ENCODE measurements around the gene BTBD9. TPM values are rescaled to one million over a fixed set of nuclear protein-coding genes. Genes with fewer than 3 reads are reported as not detected.

The BTBD9 gene
- total RNA-seq, 4 donors from 2014 or later = 5.5 to 14.1 (median 6.3) TPM

DNA sequence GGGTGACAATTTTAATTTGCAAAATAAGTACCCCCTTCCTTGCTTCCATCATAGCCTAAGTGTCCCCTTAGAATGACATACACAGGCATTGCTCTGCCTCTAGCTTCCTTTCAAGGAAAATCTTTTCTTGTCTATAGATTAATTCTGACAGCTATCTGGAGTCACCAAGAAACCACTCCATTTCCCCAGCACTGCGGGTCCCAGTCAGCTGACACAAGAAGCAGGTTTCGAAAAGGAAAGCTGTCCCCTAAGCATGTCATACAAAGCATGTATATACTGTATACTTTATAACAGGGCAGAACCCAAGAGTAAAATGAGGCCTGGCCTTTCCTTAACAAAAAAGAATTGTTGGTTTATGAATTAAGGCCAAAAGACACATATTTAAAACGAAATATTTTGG is 273.5 kb downstream of the BTBD9 start:
- TF ChIP-seq POLR2A (IDR thresholded peaks at IDR 0.05) = no peak
- TF ChIP-seq, protein P1, sequence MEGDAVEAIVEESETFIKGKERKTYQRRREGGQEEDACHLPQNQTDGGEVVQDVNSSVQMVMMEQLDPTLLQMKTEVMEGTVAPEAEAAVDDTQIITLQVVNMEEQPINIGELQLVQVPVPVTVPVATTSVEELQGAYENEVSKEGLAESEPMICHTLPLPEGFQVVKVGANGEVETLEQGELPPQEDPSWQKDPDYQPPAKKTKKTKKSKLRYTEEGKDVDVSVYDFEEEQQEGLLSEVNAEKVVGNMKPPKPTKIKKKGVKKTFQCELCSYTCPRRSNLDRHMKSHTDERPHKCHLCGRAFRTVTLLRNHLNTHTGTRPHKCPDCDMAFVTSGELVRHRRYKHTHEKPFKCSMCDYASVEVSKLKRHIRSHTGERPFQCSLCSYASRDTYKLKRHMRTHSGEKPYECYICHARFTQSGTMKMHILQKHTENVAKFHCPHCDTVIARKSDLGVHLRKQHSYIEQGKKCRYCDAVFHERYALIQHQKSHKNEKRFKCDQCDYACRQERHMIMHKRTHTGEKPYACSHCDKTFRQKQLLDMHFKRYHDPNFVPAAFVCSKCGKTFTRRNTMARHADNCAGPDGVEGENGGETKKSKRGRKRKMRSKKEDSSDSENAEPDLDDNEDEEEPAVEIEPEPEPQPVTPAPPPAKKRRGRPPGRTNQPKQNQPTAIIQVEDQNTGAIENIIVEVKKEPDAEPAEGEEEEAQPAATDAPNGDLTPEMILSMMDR (IDR thresholded peaks at IDR 0.05 in 4 of 5, conservative IDR thresholded peaks at IDR 0.05 in 1 of 5) = no peak
- no peak for DNase-seq
- no peak for ATAC-seq
- H3K4me1 ChIP-seq = peaks cover 25 to 27% of the 10 kb centered on the region in 2 donors
- in situ Hi-C loops (cut with MboI; ENCODE audit: low sequenced_read_pairs in 4 of 4) (no loop called here), intact Hi-C loops (cut with DNase I; ENCODE audit: low total_unique reads) (no loop called here)
- H3K27ac ChIP-seq = no peak overlapping the region
- H3K9me3 ChIP-seq = no peaks in the 10 kb centered on the region
- H3K27me3 ChIP-seq = no peaks in the 10 kb centered on the region
- H3K36me3 ChIP-seq = no peaks in the 10 kb centered on the region
- no peak overlapping the region for H3K4me3 ChIP-seq

DNA sequence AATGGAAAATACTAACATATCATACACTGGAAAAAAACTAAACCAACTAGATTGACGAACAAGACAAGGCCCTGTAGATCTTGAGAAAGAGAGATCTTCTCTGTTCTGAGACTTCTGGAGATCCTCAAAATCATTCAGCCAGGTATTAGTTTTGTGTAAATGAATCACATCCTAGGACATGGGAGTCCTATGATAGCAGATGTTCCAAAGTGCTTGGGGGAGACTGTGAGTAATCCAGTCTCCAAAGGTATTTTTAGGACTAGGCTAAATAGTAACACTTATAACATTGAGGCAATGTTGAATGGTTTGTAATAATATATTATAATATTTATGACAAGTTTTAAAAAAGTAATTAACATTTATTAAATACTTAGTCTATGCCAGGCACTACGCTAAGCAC is 275.0 kb downstream of the BTBD9 start:
- Histone ChIP-seq H3K4me1 (peaks cover 12 to 13% of the 10 kb centered on the region in 2 donors), H3K27me3 (no peaks in the 10 kb centered on the region), H3K36me3 (no peaks in the 10 kb centered on the region), H3K27ac (no peak overlapping the region), H3K9me3 (no peaks in the 10 kb centered on the region), H3K4me3 (no peak overlapping the region)
- DNase-seq (no peak), ATAC-seq (peak in 1 of 2 donors; percentile 52)
- in situ Hi-C loops (cut with MboI; ENCODE audit: low sequenced_read_pairs in 4 of 4) (no loop called here), intact Hi-C loops (cut with DNase I; ENCODE audit: low total_unique reads) (no loop called here)
- TF ChIP-seq, protein P1 (IDR thresholded peaks at IDR 0.05 in 4 of 5, conservative IDR thresholded peaks at IDR 0.05 in 1 of 5) = no peak
- no peak for TF ChIP-seq POLR2A (IDR thresholded peaks at IDR 0.05)

DNA sequence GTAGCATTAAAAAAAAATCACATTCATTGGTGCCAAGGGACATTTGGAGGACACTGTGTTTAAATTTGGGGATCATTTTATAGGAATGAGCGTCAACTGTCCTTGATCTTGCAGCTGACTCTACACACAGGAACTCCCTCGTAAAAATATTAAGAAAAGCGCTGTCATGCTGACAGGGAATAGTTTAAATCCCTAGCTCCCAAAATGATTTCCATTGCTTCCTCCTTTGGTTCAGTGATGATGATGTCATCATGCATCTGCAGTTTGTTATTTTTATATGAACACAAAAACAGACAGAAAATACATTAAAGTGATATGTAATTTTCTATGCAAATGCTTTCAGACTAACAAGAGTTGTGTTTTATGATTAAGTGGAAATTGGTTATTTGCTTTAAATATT is 275.6 kb downstream of the BTBD9 start:
- Histone ChIP-seq H3K4me1 (peaks cover 10 to 12% of the 10 kb centered on the region in 2 donors), H3K27me3 (no peaks in the 10 kb centered on the region), H3K36me3 (no peaks in the 10 kb centered on the region), H3K9me3 (no peaks in the 10 kb centered on the region), H3K4me3 (no peak overlapping the region), H3K27ac (no peak overlapping the region)
- TF ChIP-seq, protein P1 (IDR thresholded peaks at IDR 0.05 in 4 of 5, conservative IDR thresholded peaks at IDR 0.05 in 1 of 5) = no peak
- TF ChIP-seq POLR2A (IDR thresholded peaks at IDR 0.05) = no peak
- DNase-seq = no peak
- in situ Hi-C loops (cut with MboI; ENCODE audit: low sequenced_read_pairs in 4 of 4) (no loop called here), intact Hi-C loops (cut with DNase I; ENCODE audit: low total_unique reads) (no loop called here)
- ATAC-seq = peak in 1 of 2 donors; percentile 24

DNA sequence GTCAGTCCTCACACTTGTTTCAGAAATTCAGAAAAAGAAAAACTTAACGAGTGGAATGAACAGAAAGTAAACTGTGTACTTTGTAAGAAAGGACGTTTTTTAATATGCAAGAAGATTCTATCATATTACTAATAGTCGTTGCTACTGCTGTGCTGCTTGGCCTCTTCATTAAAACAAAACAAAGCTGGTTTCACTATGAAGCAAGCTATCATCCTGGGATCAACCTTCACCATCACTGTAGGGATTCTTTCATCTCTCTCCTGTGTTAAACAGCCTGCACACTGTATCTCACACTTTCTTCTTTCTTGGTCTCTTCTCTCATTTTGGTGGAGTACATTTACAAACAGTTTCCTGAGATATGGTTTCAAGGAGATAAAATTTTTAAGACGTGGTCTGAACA is 284.2 kb downstream of the BTBD9 start:
- ATAC-seq (no peak), DNase-seq (no peak)
- no peaks in the 10 kb centered on the region for H3K9me3 ChIP-seq
- TF ChIP-seq, protein P1 (IDR thresholded peaks at IDR 0.05 in 4 of 5, conservative IDR thresholded peaks at IDR 0.05 in 1 of 5) = no peak
- no peak for TF ChIP-seq POLR2A (IDR thresholded peaks at IDR 0.05)
- H3K36me3 ChIP-seq = no peaks in the 10 kb centered on the region
- H3K27me3 ChIP-seq = no peaks in the 10 kb centered on the region
- peaks cover 7 to 14% of the 10 kb centered on the region in 2 donors for H3K4me1 ChIP-seq
- no peak overlapping the region for H3K4me3 ChIP-seq
- in situ Hi-C loops (cut with MboI; ENCODE audit: low sequenced_read_pairs in 4 of 4) = no loop called here
- intact Hi-C loops (cut with DNase I; ENCODE audit: low total_unique reads) = no loop called here
- H3K27ac ChIP-seq = no peak overlapping the region

DNA sequence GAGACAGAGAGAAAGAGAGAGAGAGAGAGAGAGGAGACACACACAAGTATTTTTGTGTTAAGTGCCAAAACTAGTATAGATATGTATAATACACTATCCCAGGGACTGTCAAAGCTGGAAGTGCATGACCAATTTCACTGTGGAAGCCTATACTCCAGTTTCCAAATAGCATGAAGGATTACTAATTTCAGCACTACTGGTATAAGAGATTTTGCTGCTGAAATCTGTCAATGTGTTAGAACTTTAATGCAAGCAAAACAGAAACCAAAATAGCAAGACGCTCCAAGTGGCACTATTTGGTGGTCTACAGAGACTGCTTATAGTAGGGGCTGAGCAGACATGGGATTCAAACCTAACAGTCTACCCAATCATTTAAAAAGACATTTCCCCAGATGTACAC is 284.8 kb downstream of the BTBD9 start:
- Histone ChIP-seq H3K27ac (no peak overlapping the region), H3K9me3 (no peaks in the 10 kb centered on the region), H3K4me1 (peaks cover 7 to 14% of the 10 kb centered on the region in 2 donors), H3K4me3 (no peak overlapping the region), H3K27me3 (no peaks in the 10 kb centered on the region), H3K36me3 (no peaks in the 10 kb centered on the region)
- ATAC-seq (no peak), DNase-seq (no peak)
- intact Hi-C loops (cut with DNase I; ENCODE audit: low total_unique reads) = no loop called here
- in situ Hi-C loops (cut with MboI; ENCODE audit: low sequenced_read_pairs in 4 of 4) = no loop called here
- TF ChIP-seq, protein P1 (IDR thresholded peaks at IDR 0.05 in 4 of 5, conservative IDR thresholded peaks at IDR 0.05 in 1 of 5) = no peak
